GM23338 (cell line): ENCODE measurements around the gene SORCS2. TPM values are rescaled to one million over a fixed set of nuclear protein-coding genes. Genes with fewer than 3 reads are reported as not detected.
A peak's percentile ranks its signal among the peaks of the same experiment; 100 is the strongest.

Experiments
- ATAC-seq: fragments of 200-7000 bp; cut with Tn5 transposase; 3 replicates; pipeline ENCODE4 v1.9.1; 2020
- DNase-seq: peaks from one replicate; pipeline ENCODE4 v3.0.0-alpha.2; 2015; ENCODE audit warnings: low spot score
- H2AFZ ChIP-seq: fragments of 200-600 bp; sonication (generic); 2 replicates; pipeline ENCODE4 v1.8.0; 2016; ENCODE audit warnings: antibody characterized with exemption, mild to moderate bottlenecking, moderate library complexity
- H3F3A ChIP-seq: fragments of 200-600 bp; sonication (generic); replicated peaks from 2 replicates; pipeline ENCODE4 v1.8.0; 2017; ENCODE audit warnings: antibody characterized with exemption, mixed run types, low read depth
- H3K27ac ChIP-seq: fragments of 200-600 bp; sonication (generic); 2 replicates; pipeline ENCODE4 v1.6.1; 2016; ENCODE audit warnings: low read depth
- H3K27me3 ChIP-seq: fragments of 200-600 bp; sonication (generic); 2 replicates; pipeline ENCODE4 v1.8.0; 2016; ENCODE audit warnings: mild to moderate bottlenecking, mixed run types, moderate library complexity; ENCODE audit not compliant: insufficient read depth
- H3K36me3 ChIP-seq: fragments of 200-600 bp; sonication (generic); 2 replicates; pipeline ENCODE4 v1.8.0; 2016; ENCODE audit warnings: mild to moderate bottlenecking; ENCODE audit not compliant: insufficient read depth
- H3K4me1 ChIP-seq: fragments of 200-600 bp; sonication (generic); 2 replicates; pipeline ENCODE4 v1.8.0; 2016; ENCODE audit warnings: mild to moderate bottlenecking, moderate library complexity; ENCODE audit not compliant: insufficient read depth
- H3K4me2 ChIP-seq: fragments of 200-600 bp; sonication (generic); 2 replicates; pipeline ENCODE4 v1.7.1; 2017; ENCODE audit warnings: mixed run types
- H3K4me3 ChIP-seq: fragments of 200-600 bp; sonication (generic); 2 replicates; pipeline ENCODE4 v1.6.1; 2016; ENCODE audit warnings: mixed run types
- H3K79me2 ChIP-seq: fragments of 200-600 bp; sonication (generic); replicated peaks from 2 replicates; pipeline ENCODE4 v1.8.0; 2017; ENCODE audit warnings: mild to moderate bottlenecking; ENCODE audit not compliant: insufficient read depth
- H3K9me2 ChIP-seq: fragments of 200-600 bp; sonication (generic); 2 replicates; pipeline ENCODE4 v1.8.0; 2017; ENCODE audit not compliant: insufficient read depth
- H4K20me1 ChIP-seq: fragments of 200-600 bp; sonication (generic); replicated peaks from 2 replicates; pipeline ENCODE4 v1.8.0; 2017; ENCODE audit warnings: mild to moderate bottlenecking; ENCODE audit not compliant: insufficient read depth
- H3K27ac Mint-ChIP-seq: 2 replicates; pipeline ENCODE4 v1.8.0; 2020; ENCODE audit warnings: inconsistent platforms, mild to moderate bottlenecking, moderate library complexity, mixed read lengths
- H3K27me3 Mint-ChIP-seq: 3 replicates; pipeline ENCODE4 v1.8.0; 2022; ENCODE audit warnings: low read depth, mild to moderate bottlenecking, moderate library complexity, mixed read lengths, inconsistent platforms; ENCODE audit not compliant: insufficient read depth, poor library complexity
- H3K36me3 Mint-ChIP-seq: 3 replicates; pipeline ENCODE4 v1.8.0; 2021; ENCODE audit warnings: low read depth, mild to moderate bottlenecking, inconsistent platforms, moderate library complexity, mixed read lengths
- H3K4me1 Mint-ChIP-seq: 3 replicates; pipeline ENCODE4 v1.8.0; 2020; ENCODE audit warnings: mild to moderate bottlenecking, inconsistent platforms, mixed read lengths
- H3K4me3 Mint-ChIP-seq: 3 replicates; pipeline ENCODE4 v1.8.0; 2021; ENCODE audit warnings: moderate library complexity, mild to moderate bottlenecking, inconsistent platforms, mixed read lengths
- H3K9me3 Mint-ChIP-seq: 3 replicates; pipeline ENCODE4 v1.8.0; 2020; ENCODE audit warnings: moderate library complexity, mild to moderate bottlenecking, inconsistent platforms, mixed read lengths
- CREB1 ChIP-seq: fragments of 250-450 bp; sonication (Bioruptor Pico); IDR thresholded peaks from 2 replicates; pipeline ENCODE4 v1.5.0; 2020; ENCODE audit warnings: low read depth, mild to moderate bottlenecking, moderate library complexity
- CTCF ChIP-seq, 2 experiments: fragments of 200-600 bp in 1 of 2; sonication (generic) in 1 of 2; conservative IDR thresholded peaks; 2 replicates each; pipeline versions ENCODE4 v1.5.1 to v1.6.1; 2016 to 2017; ENCODE audit warnings: antibody characterized with exemption in 2 of 2, low read depth in 2 of 2, mild to moderate bottlenecking in 2 of 2, moderate library complexity in 1 of 2
- ETS1 ChIP-seq: IDR thresholded peaks from 2 replicates; pipeline ENCODE4 v1.6.1; 2016; ENCODE audit warnings: antibody characterized with exemption
- JUNB ChIP-seq: IDR thresholded peaks from one replicate; pipeline ENCODE4 v1.6.1; 2016; ENCODE audit warnings: antibody characterized with exemption; ENCODE audit not compliant: unreplicated experiment
- STAT1 ChIP-seq: IDR thresholded peaks from one replicate; pipeline ENCODE4 v1.6.1; 2016; ENCODE audit warnings: antibody characterized with exemption; ENCODE audit not compliant: unreplicated experiment
- ZNF114 ChIP-seq: fragments of 250-450 bp; sonication (Bioruptor Pico); IDR thresholded peaks from 2 replicates; pipeline ENCODE4 v1.5.0; 2020; ENCODE audit warnings: mild to moderate bottlenecking, moderate library complexity
- ZNF462 ChIP-seq: fragments of 250-450 bp; sonication (Bioruptor Pico); IDR thresholded peaks from 2 replicates; pipeline ENCODE4 v1.5.0; 2020; ENCODE audit warnings: mild to moderate bottlenecking, moderate library complexity
- polyA plus RNA-seq: library from polyadenylated mRNA; unstranded; fragments of >200 nt; fragmentation: Nextera tagmentation; extraction: Ambion mirVana; gene quantifications from 2 replicates; pipeline ENCODE4 v1.2.1, GENCODE V29; 2016
- total RNA-seq: library from RNA; depleted of rRNA; stranded (reverse); fragments of >200 nt; shearing (Covaris generic); gene quantifications from 2 replicates; pipeline ENCODE4 v1.2.3, GENCODE V29; 2014

Gene SORCS2
- total and polyA plus RNA-seq, 2 experiments from 2014 or later: 0.47 to 2.4 TPM

- no peaks in the 10 kb centered on the region for H3K27me3 ChIP-seq
- H3K79me2 ChIP-seq: no peaks in the 10 kb centered on the region
- no peak overlapping the region for H3K27ac ChIP-seq
- Mint-ChIP-seq H3K4me3 (no peak overlapping the region), H3K36me3 (no peaks in the 10 kb centered on the region), H3K9me3 (no peaks in the 10 kb centered on the region), H3K4me1 (0 out of 3 replicates have a peak, but pooled peaks cover 2% of the 10 kb centered on the region), H3K27me3 (peaks cover 10% of the 10 kb centered on the region), H3K27ac (no peak overlapping the region)
- no peaks in the 10 kb centered on the region for H4K20me1 ChIP-seq
- ATAC-seq (no peak; the same call in 2 of the 3 replicates), DNase-seq (no peak)
- no peaks in the 10 kb centered on the region for H3K9me2 ChIP-seq
- no peaks in the 10 kb centered on the region for H3F3A ChIP-seq
- H2AFZ ChIP-seq: no peak overlapping the region
- no peak overlapping the region for H3K4me2 ChIP-seq
- no peaks in the 10 kb centered on the region; the same call in 1 of the 2 replicates for H3K4me1 ChIP-seq
- H3K36me3 ChIP-seq: no peaks in the 10 kb centered on the region
- no peak overlapping the region for H3K4me3 ChIP-seq
- TF ChIP-seq ZNF114 (CRISPR knock-in tag) (no peak), CTCF (conservative IDR thresholded peaks at IDR 0.05; ENCODE audit: low read depth in 2 of 2) (no peak), JUNB (no peak), CREB1 (no peak), STAT1 (no peak), ETS1 (no peak)
These were observed 525.7 kb downstream of the SORCS2 start for GRCh38 chr4:7717946-7718490.

- DNase-seq (peak; percentile 90), ATAC-seq (peak; percentile 93)
- TF ChIP-seq ZNF462 (CRISPR knock-in tag) (no peak), CTCF (conservative IDR thresholded peaks at IDR 0.05; ENCODE audit: low read depth in 2 of 2) (peak; percentile 75 to 81)
- Mint-ChIP-seq H3K36me3 (no peaks in the 10 kb centered on the region), H3K9me3 (0 out of 3 replicates have a peak, but pooled peaks cover 3% of the 10 kb centered on the region), H3K4me1 (0 out of 3 replicates have a peak, but pooled peaks cover 2% of the 10 kb centered on the region), H3K27ac (no peak overlapping the region), H3K4me3 (no peak overlapping the region), H3K27me3 (peaks cover 13% of the 10 kb centered on the region)
- Histone ChIP-seq H3K9me2 (no peaks in the 10 kb centered on the region), H4K20me1 (no peaks in the 10 kb centered on the region), H3K79me2 (no peaks in the 10 kb centered on the region), H3K27ac (no peak overlapping the region), H2AFZ (no peak overlapping the region; the same call in 1 of the 2 replicates), H3K4me2 (no peak overlapping the region), H3K4me1 (no peaks in the 10 kb centered on the region; the same call in 1 of the 2 replicates), H3K36me3 (no peaks in the 10 kb centered on the region), H3K4me3 (no peak overlapping the region), H3F3A (no peaks in the 10 kb centered on the region), H3K27me3 (no peaks in the 10 kb centered on the region)
These were observed 527.2 kb downstream of the SORCS2 start for GRCh38 chr4:7719354-7720174.
